MM.1S (cell line): Measurements from ENCODE around the gene DEPP1.

Experiments used
- EZH2 ChIP-seq: fragments of 300-600 bp; sonication (generic); optimal IDR thresholded peaks from 2 replicates; pipeline ENCODE3; 2017; ENCODE audit warnings: low read depth, mild to moderate bottlenecking, antibody characterized with exemption, low read length, mixed read lengths
- EZH2phosphoT487 ChIP-seq: fragments of 300-600 bp; sonication (generic); IDR thresholded peaks from 2 replicates; pipeline ENCODE4 v1.6.1; 2018; ENCODE audit warnings: antibody characterized with exemption, low read length
- TF ChIP-seq, protein P1 (sequence below): fragments of 300-600 bp; sonication (generic); IDR thresholded peaks from 2 replicates; pipeline ENCODE4 v1.5.1; 2016; ENCODE audit warnings: antibody characterized with exemption, low read length, mixed read lengths

DNA sequence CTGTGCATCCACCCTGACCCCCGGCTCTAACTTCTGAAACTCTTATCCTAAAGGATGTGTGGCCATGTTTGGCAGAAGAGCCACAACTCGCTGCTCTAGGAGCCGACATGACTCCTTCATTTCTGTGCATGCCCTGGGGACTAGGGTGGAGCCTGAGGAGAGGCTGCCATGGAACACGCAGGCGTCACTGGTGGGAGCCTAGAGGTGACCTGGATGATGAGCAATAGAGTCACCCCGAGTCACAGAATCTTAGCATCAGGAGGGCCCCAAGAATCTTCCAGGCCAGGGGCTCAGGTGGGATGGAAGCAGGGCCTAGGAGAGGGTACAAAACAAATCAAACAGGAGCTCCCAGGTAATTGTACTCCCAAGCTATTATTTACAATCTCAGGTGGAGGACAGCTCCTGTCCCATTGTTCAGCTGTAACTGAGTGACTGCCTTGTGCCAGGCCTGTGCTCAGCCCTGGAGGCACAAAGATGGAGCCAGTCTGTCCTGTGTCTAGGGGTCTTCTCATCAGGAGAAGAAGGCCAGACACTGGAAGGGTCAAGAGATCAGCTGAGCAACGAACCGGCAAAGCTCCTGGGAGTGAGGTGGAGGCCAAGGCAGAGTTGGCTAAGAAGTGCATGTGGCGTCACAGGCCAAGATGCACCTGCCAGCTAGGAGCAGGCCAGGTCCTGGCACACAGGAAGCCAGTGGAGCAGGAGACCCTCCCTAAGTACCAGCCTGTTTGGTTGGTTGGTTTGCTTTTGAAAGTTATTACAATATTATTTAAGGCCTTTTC is 16.3 kb upstream of the DEPP1 start:
- TF ChIP-seq, protein P1, sequence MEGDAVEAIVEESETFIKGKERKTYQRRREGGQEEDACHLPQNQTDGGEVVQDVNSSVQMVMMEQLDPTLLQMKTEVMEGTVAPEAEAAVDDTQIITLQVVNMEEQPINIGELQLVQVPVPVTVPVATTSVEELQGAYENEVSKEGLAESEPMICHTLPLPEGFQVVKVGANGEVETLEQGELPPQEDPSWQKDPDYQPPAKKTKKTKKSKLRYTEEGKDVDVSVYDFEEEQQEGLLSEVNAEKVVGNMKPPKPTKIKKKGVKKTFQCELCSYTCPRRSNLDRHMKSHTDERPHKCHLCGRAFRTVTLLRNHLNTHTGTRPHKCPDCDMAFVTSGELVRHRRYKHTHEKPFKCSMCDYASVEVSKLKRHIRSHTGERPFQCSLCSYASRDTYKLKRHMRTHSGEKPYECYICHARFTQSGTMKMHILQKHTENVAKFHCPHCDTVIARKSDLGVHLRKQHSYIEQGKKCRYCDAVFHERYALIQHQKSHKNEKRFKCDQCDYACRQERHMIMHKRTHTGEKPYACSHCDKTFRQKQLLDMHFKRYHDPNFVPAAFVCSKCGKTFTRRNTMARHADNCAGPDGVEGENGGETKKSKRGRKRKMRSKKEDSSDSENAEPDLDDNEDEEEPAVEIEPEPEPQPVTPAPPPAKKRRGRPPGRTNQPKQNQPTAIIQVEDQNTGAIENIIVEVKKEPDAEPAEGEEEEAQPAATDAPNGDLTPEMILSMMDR, result no peak
- TF ChIP-seq EZH2, result no peak
- no peak for TF ChIP-seq EZH2phosphoT487
